GM21619 (cell line): ENCODE results near the gene PCYT2.
A peak's percentile ranks its signal among the peaks of the same experiment; 100 is the strongest.

Experiments used
- ATAC-seq: cut with Tn5 transposase; IDR thresholded peaks from one replicate; pipeline ENCODE4 v1.9.1; 2021; ENCODE audit not compliant: unreplicated experiment

Gene PCYT2

DNA sequence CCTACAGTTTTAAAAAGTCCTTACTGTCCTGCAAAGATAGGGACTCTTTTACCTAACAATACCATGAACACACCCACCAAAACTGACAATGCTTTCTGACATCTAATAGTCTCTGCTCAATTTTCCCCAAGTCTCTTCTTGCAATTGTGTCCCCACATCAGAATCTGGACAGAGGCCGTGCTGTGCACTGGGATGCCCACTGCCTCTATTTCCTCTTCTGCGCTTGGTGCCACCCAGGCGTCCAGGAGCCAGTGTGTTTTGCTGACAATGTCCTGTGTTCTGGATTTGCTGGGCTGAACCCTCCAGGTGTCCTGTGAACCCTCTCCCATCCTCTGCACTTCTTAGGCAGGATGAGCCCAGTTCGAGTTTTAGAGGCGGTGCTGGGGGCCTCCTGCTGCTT is 33.6 kb downstream of the PCYT2 start:
- ATAC-seq: no peak

DNA sequence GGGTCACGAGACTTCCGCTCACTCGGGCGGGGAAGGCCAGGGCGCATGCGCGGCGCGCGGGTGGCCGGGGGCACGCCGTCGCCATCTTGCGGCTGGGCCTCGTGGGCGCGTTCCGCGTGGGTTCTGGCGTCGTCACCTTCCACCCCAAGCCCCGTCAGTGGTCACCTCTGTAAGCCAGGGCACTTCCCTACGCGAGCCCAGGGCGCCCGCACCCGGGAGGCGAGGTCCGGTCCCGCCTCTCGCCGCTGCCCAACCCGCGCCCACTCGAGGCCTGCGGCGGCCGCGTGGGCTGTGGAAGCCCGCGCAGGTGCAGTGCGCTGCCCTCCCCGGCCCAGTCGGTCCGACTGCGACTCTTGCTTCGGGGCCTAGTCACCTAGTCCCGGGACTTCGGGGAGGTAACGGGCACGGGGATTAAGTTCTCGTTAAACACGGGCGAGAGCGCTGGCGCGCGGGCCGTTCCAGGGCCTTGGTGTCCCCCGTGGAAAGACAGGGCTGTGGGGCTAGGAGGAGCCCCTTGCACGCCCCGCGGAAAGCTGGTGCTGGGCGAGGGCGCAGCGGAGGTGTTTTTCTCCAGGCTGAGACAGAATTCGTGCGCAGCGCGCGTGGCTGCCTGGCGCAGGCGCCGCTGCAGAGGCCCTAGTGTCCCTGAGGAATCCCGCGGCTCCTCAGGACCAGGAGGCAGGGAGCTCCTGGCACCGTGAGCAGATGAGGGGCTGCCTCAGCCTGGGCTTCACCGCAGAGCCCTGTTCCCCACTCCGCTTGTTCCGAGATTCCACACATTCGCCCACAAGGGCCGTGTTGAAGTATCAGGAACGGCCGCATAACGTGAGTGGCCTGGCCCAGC is 39.6 kb downstream of the PCYT2 start:
- peak; percentile 23 for ATAC-seq

DNA sequence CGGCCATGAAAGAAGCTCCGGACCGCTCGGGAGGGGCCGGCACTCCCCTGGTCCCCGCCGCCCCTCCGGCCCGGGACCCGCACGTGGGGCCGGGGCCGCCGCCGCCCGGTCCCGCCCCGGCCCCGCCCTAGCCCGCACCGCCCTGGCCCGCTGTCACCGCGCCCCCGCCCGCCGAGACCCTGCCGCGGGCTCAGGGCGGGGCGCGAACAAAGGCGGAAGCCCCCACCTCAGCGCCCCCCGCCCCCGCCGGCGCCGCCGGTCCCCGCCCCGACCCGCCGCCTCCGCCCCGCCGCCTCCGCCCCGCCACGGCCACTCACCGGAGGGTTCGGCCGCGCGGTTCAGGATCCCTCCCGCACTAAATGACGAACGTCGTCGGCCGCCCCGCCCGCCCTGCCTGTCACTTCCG is 40.2 kb downstream of the PCYT2 start, which contains the start of gene ARHGDIA:
ARHGDIA (minus strand) TSS at position 357 of the 406 bp plus-strand sequence. CDS start 1,407 bp downstream, outside the sequence.
- peak; percentile 30 for ATAC-seq

DNA sequence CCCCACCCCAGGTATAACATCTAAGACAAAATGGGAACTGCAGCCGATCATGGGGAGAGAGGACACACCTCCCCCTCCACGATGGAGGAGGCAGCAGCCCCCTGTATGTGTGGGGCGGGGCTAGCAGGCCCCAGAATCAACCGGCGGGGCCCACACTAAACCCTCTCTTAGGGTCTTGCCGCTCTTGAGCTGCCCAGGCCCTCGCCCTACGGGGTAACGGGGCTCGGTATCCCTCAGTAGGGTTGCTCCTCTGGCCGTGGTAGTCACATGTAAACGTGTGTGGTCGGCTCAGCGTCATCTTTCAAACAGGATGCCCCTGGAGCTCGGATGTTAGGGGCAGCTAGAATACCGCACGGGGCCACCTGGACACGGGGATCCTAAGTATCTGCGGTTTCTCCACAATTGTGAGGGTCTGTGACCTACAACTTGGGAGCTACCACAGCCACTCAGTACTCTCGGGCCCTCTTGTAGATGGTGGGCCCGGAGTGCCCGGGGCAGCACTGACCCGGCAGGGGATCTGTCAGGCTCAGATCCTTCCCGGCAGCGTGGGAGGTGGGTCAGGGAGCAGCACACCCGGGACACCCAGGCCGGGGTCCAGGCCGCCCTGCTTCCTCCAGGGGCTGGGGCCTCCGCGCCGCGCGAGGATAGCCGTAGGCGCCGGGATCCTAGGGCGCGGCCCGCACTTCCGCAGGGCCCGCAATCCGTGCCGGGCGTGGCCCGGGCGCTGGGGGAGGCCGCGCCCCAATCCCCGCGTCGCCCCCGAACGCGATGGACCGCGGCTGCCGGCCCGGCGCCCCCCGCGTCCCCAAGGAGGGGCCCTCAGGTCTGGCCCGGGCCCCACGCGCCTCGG is 40.8 kb downstream of the PCYT2 start:
- ATAC-seq: peak; percentile 12

DNA sequence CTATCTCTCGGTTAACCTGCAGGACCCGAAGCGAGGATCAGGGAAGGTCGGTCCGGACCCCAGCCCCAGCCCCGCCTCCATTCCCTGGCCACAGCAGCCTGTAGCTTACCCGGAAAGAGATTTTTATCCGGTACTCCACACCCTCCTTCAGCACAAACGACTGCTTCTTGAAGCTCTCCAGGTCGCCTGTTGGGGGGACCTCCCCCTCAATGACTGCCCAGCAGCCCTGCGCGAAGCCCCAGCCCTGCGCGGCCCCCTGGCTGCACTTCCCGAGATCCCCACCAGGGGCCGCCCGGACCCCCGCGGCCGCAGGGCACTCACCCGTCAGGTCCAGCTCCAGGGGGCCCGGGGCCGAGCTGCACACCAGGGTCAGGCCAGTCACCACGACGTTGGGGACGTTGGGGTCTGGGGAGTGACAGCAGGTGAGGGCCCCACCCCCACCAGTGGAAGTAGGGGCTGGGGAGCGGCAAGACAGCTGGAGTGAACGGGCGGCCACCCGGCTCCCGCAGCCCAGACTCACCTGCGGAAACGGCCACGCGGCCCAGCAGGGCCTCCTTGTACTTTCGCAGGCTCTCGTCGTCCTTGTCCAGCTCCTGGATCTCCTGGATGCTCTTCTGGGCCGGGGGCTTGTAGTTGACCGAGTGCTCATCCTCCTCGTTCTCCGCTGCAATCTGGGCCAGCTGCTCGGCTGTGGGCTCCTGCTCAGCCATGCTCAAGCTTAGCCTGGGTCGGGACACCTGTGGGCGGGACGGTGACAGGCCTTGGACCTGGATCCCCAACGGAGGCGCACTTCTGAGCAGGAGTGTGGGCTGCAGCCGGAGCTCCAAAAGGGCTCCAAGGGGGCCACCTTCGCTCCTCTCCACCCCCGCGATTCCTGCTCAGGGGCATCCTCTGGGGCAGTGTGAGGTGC is 41.7 kb downstream of the PCYT2 start:
- no peak for ATAC-seq

DNA sequence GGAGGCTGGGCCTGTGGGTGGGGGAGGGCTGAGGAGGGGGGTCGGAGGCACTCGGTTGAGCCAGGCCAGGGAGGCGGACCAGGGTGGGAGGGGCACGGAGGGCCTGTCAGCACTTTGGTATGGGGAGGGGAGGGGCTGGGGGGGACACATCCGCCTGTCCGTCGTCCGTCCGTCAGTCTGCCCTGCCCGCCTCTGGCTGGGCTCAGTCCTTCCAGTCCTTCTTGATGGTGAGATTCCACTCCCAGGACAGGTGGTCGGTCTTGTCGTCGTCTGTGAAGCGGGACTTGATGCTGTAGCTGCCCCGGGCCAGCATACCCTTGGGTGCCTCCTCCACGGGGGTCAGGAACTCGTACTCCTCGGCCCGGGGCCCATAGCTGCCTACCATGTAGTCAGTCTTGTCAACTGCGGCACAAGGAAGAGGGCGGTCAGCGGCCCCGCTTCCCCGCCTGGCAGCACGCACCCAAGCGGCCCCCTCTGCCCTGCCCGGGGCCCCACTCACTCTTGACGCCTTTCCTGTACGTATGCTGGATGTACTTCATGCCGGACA is 42.5 kb downstream of the PCYT2 start:
- no peak for ATAC-seq

DNA sequence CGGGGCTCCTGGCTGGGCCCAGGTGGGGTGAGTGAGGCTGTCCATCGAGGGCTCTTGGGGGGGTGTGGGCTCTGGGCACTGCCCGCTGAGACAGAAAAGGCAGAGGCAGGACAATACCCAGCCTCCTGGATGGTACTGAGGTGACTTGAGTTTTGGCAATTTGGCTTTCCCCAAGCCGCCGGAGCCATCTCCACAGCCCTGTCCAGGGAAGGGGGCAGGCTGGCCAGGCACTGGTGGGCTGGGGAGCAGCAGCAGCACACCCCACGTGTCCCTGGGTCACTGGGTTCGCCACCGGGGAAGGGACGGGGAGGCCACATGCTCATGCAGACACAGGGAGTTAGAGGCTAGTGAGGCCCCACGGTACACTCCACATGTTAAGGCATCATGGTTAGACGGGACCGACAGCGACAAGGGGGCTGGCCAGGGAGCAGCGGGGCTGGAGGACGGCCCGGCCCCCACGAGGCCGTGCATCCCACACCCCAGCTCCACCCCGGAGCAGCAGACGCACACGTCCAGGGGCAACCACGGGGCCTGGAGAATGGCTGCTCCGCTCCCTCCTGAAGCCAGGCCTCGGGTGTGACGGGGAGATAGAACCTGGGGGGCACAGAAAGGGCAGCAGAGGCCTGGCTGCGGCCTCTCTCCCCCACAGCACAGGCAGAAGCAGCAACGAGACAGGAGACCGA is 43.1 kb downstream of the PCYT2 start:
- no peak for ATAC-seq

DNA sequence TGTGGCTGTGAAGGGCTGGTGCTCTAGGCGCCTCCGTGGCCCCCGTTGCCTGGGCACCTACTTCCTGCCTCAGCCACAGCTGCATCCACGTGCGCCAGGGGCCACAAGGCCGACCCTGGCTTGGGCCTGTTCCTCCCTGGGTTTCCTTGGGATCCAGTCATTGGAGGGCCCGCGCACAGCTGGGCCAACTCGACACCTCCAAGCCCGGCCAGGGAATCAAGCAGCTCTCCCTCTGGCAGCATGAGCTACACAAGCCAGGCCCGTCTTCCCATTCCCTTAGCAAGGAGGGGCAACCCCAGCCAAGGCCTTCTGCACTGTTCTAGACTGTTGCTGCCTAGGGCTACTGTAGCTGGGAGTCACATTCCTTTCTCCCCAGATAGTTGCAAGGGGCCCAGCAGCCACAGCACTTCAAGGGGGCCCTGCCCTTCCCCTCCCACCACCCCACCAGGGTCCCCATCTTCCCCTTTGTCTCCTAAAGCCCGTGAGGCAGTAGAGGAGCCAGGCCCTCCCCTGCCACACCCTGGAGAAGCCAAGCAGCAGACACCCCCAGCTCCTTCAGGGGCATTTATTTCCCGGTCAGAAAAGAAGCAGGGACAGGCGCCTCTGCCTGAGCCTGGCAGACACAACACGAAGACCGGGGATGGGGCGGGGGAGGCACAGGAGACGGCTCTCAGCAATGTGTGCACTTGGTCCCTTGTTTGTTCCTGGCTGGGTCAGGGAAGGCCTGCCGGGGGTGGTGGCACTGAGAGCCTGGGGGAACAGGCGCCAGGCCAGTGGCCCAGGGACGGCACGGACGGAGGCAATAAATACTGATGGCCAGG is 43.8 kb downstream of the PCYT2 start:
- ATAC-seq: no peak

DNA sequence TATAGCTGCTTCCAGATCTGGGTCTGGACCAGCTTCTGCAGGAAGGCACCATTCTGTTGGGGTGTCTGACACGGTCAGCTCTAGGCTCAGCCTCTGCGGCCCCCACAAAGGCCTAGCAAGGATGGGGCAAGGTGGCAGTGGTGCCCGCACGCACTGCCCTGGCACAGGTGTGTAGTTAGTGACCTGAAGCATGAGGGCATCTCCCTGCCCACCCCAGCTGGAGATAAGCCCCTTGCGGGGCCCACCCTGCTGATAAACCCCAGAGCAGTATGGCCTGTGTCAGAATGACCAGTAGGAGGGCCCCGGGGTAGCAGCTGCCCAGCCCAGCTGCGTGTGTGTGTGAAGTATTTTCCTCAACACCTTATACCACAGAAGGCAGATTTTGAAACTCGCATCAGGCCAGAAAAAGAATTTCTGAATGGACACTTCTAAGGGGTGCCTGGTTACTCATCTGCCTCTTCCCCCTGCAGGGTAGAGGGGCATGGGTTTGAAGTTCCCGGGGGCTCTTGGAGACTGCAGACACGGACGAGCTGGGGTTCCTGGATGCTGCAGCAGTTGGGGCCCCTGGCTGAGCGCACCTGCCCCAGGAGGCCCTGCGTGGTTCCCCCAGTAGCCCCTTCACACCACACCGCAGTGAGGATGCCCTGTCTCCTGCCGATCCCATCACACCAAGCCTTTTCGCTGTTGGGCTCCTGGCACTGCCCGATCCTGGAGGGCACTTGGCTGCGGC is 44.6 kb downstream of the PCYT2 start:
- ATAC-seq: no peak

DNA sequence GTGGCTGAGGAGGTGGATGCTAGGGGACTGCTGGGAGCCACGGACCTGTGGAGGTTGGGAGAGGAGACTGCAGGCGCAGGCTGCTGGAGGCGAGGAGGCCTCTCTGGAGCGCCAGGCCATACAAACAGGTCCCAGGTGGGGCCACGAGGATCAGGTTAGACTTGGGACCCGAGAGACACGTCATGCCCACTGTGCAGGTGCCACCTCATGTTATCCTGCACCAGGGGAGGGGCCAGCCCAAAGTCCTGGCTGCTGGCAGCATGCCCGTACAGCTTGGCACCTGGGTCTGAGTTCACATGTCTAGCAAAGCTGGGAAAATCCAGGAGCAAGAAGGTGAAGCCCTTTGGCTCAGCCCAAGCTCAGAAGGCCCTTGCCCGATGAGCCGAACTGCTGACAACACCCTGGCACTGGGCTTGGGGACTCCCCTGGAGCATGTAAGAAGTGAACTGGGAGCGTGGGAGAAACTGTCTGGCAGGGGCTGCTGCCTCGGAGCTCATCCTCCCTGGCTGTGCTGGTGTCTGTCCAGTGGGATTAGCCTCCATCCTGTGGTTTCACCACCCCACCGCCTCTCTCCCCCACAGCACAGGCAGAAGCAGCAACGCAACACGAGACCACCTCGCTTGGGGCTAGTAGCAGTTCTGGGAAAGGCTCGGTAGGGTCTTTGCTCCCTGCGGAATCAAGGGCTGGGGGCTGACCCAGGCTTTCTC is 45.3 kb downstream of the PCYT2 start:
- no peak for ATAC-seq

DNA sequence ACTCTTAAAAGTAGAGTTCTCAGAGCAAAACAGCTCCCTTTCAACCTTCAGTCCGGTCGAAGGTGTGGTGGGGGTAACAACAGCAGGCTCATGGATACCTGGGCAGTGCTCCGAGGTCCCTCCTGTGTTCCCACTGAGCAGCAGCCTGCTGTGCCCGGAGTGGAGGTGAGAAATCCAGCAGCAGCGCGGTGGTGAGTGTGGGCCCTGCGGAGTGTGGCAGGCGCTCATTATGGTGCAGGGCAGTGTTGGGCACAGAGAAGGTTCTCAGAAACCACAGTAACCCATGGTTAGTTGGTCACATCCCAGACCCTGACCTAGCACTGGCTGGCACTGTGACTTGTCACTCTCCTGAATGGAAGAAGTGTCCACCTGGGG is 45.9 kb downstream of the PCYT2 start:
- no peak for ATAC-seq

DNA sequence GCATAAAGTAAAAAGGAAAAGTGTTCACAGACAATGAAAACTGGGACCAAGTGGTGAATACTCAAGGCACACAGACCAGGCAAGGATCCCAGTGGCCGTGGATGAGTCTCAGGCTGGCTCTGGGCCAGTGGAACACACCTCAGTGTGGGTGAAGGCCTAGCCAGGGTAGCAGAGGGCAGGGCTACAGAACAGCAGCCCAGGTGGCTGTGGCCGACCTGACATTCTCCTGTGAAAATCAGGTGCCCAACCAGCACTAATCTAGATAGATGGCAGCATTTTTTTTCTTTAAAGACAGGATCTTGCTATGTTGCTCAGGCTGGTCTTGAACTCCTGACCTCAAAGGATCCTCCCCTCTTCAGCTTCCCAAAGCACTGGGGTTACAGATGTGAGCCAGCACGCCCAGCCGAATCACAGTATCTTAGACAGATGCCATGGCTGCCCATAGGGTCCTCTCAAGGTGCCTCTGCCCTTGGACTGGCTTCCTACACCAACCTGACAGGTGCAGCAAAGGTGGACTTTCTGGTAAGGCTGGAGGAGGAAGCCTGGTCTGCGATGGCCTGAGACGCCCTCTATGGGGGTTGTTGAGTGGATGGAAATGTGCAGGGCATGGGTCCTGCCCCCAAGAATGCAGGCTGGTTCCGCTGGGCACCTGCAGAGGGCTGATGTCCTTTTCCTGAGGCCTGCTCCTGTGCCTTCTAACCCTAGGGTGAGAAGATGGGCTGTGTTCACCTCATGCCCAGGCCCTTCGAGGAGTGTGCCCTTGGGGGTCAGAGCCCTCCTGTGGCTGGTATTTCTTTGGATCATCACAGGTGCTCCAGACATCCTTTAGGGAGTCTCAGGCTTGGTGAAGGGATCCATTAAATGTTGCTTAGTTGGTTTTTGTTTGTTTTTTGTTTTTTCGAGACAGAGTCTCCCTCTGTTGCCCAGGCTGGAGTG is 47.1 kb downstream of the PCYT2 start:
- ATAC-seq: no peak

DNA sequence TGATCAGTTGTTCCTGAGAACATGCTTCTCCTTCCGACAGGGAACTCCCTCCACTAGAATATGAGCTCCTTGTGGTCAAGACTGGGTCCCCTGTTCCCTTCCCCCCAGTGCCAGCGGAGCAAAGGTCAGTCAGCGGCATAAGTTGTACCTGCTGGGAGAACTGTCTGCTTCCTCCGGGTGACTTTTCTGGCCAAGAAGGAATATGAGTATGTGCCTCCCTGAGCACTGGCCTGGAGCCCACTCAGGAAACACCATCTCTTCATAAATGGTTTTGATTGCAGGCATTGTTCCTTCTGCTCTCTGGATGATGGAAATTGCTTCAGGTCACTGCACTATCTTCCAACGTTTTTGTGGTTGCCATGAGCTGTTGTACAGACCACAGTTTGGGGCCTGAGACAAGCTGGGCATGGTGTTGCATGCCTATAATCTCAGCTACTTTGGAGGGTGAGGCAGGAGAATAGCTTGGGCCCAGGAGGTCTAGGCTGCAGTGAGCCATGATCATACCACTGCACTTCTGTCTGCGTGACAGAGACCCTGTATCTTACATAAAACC is 48.0 kb downstream of the PCYT2 start:
- no peak for ATAC-seq

DNA sequence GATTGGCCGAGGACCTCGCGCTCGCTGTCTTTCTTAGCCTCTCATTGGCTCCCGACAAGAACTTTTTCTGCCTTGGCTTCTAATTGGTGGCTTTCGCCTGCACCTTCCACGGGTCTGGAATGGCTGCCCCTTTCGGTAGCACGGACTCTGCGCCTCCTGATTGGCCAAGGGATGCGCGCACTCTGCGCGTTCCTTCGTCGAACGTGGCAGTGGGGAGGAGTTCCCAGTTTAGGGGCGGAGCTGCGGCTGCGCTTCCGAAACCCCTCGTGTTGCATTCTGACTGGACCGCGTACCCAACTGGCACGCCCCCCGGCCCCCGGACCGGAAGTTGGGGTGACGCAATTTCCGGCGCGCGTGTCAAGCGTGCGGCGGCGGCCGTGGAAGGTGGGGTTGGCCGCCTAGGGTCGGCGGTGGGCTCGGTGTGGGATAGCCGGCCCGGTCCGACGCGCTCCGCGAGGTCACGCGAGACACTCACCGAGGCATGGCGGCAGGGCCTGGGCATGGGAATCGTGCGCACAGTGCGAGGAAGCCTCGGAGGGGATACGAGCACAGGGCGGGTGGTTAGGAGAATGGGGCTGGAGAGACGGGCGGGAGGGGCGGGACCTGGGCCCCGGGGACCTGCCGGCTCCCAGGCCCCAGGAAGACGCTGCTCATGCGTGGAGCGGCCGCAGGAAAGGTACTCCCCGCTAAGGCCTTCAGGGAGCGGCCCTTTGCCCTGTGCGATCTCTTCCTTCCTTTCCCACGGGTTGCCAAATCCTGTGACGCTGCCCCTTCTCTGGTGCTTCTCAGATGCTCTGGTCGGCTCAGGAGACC is 50.2 kb downstream of the PCYT2 start:
- ATAC-seq: peak; percentile 76

DNA sequence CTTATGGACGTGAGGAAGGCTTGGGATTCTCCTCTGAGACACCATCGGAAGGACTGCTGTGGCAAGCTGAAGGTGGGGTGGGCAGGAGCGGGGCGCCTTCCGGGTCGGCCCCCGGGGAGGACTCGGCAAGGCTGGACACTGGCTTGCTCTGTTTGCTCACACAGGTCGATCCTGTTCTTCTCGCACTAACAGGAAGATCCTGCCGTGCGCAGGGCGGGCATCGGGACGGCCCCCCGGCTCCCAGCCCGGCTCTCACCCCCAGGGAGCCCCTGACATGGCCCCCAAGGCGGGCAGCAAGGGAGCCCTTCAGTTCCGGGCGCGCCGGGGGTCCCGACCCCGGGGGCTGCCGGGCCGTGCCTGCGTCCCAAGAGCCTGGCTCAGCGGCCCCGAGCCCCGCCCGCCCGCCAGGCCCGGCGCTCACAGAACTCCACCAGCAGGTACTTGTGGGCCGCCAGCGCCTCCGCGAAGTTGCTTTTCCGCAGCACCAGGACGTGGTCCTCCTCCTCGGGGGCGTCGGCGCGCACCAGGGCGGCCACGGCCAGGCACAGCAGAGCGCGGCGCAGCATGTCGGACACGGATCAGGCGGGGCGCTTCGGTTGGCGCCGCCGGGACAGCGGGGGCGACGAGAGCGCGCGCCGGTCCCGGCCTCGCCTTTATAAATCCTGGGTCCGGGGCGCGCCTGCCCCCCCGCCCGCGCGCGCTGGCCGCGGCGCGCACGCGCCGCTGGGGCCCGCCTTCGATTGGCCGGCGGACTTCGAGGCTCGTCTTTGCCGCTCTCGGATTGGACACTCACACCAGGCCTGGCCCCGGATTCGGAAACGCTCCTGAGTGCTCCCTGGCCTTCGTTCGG is 51.1 kb downstream of the PCYT2 start, which contains the start of gene P4HB:
P4HB (minus strand) TSS at position 630 of the 850 bp plus-strand sequence; CDS start at position 566, 64 bp downstream.
- ATAC-seq: peak; percentile 3
